Chondrocyte (in vitro differentiated cells): ENCODE results near the gene HOXB2. TPM values are rescaled to one million over a fixed set of nuclear protein-coding genes. Genes with fewer than 3 reads are reported as not detected.

ENCODE experiments used
- DNase-seq: peaks from one replicate; pipeline ENCODE4 v3.0.0; 2021; ENCODE audit warnings: mixed read lengths, low spot score
- H3K27ac Mint-ChIP-seq: one replicate; pipeline ENCODE4 v1.8.0; 2021; ENCODE audit warnings: mild to moderate bottlenecking, moderate library complexity, mixed read lengths; ENCODE audit not compliant: unreplicated experiment
- H3K27me3 Mint-ChIP-seq: 2 replicates; pipeline ENCODE4 v1.8.0; 2021; ENCODE audit warnings: low read depth, mixed read lengths
- H3K36me3 Mint-ChIP-seq: 2 replicates; pipeline ENCODE4 v1.8.0; 2021; ENCODE audit warnings: low read depth, mixed read lengths
- H3K4me1 Mint-ChIP-seq: 2 replicates; pipeline ENCODE4 v1.8.0; 2021; ENCODE audit warnings: low read depth, mild to moderate bottlenecking, mixed read lengths
- H3K4me3 Mint-ChIP-seq: one replicate; pipeline ENCODE4 v1.8.0; 2021; ENCODE audit warnings: mild to moderate bottlenecking, moderate library complexity, mixed read lengths; ENCODE audit not compliant: unreplicated experiment
- H3K9me3 Mint-ChIP-seq: 2 replicates; pipeline ENCODE4 v1.8.0; 2021; ENCODE audit warnings: low read depth, mixed read lengths
- total RNA-seq: library from RNA; stranded (reverse); gene quantifications from 3 replicates; pipeline ENCODE4 v1.2.1, GENCODE V29; 2021
- TF ChIP-seq, protein P1 (sequence below): fragments of 200-600 bp; sonication (generic); IDR thresholded peaks from 2 replicates; pipeline ENCODE4 v1.5.0; 2021; ENCODE audit warnings: antibody characterized with exemption, mild to moderate bottlenecking, moderate library complexity

The HOXB2 gene
- total RNA-seq, 1 donor from 2014 or later: 0.72 TPM

DNA sequence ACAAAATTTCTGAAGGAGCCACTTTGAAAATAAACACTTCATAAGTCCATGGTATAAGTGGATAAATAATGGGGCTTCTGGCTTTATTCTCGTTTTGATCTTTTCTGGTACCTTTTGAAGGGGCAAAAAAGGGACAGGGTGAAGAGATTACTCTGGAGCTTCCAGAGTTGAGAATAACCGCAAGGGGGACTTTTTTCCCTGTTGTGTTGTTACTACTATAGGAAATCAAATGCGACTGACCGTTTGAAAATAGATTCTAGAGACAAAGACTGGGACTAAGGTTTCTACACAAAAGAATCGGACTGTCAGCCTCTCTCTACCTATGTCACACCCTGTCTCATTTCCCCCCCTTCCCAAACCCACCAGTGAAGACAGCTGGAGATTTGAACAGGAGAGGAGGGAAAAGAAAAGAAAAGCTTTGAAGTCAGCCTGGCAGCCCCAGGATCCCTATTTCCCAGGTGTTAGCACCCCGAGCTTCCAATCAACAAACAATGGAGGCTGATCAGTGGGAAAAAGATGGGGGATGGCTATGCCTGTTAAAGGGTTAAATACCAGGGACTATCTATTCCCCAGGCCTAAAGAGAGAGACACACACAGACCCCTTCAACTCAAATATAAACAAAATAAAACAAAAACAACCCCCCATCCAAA lies 24.9 kb upstream of the HOXB2 start:
- H3K9me3 Mint-ChIP-seq: no peaks in the 10 kb centered on the region
- TF ChIP-seq, protein P1, sequence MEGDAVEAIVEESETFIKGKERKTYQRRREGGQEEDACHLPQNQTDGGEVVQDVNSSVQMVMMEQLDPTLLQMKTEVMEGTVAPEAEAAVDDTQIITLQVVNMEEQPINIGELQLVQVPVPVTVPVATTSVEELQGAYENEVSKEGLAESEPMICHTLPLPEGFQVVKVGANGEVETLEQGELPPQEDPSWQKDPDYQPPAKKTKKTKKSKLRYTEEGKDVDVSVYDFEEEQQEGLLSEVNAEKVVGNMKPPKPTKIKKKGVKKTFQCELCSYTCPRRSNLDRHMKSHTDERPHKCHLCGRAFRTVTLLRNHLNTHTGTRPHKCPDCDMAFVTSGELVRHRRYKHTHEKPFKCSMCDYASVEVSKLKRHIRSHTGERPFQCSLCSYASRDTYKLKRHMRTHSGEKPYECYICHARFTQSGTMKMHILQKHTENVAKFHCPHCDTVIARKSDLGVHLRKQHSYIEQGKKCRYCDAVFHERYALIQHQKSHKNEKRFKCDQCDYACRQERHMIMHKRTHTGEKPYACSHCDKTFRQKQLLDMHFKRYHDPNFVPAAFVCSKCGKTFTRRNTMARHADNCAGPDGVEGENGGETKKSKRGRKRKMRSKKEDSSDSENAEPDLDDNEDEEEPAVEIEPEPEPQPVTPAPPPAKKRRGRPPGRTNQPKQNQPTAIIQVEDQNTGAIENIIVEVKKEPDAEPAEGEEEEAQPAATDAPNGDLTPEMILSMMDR: no peak
- no peak overlapping the region for H3K4me3 Mint-ChIP-seq
- no peaks in the 10 kb centered on the region for H3K4me1 Mint-ChIP-seq
- H3K36me3 Mint-ChIP-seq: no peaks in the 10 kb centered on the region
- H3K27ac Mint-ChIP-seq: no peak overlapping the region
- H3K27me3 Mint-ChIP-seq: peaks cover 65% of the 10 kb centered on the region
- no peak for DNase-seq

DNA sequence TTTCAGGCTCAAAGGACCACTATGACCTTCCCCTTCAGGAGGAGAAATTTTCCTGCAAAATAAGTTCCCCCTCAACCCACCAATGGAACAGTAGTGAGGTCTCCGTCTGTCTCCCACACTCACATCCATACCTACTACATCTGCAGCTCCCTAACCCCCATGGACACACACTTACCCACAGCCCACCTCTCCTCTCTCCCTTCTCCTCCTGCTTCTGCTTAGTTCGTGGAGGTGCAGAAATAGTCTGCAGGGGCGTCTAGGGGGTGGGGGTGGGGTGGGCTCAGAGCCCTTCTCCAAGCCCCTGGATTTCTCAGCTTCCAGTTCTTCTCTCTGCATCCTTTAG lies 24.3 kb upstream of the HOXB2 start:
- Mint-ChIP-seq H3K4me1 (no peaks in the 10 kb centered on the region), H3K27me3 (peaks cover 59% of the 10 kb centered on the region), H3K36me3 (no peaks in the 10 kb centered on the region), H3K9me3 (no peaks in the 10 kb centered on the region), H3K27ac (no peak overlapping the region), H3K4me3 (no peak overlapping the region)
- TF ChIP-seq, protein P1: no peak
- DNase-seq: no peak

DNA sequence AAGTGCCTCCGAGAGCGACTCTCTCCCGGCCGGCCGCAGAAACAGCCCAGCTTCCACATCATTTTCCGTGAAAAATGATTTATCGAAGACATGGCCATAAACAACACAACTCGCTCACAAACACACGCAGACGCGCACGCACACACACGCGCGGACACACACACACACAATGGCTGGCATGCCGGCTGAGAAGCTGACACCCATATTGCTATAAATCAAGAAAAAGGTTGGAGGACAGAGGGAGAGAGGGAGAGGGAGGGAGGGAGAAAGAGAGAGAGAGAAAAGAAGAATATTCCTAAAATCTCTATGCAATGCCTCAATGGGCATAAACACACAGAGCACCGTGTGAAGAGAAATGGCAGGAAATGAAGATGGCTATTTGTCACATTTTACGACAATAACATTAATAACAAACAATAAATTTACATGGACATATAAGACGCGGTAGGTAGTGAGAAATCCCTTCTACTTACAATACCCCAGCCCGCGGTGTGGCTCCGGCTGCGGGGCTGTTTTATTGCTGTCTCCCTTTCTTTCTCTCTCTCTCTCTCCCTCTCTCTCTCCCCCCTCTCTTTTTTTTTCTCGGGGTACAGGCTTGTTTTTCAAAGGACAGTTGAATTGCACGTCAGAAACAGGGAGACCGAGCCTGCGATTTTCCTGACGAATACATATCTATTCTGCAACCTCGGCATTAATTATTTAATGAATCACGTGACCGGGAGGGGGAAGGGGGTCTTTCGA lies 23.8 kb upstream of the HOXB2 start:
- Mint-ChIP-seq H3K9me3 (no peaks in the 10 kb centered on the region), H3K27ac (no peak overlapping the region), H3K4me3 (no peak overlapping the region), H3K36me3 (no peaks in the 10 kb centered on the region), H3K27me3 (peaks cover 56% of the 10 kb centered on the region), H3K4me1 (no peaks in the 10 kb centered on the region)
- TF ChIP-seq, protein P1: no peak
- DNase-seq: no peak

DNA sequence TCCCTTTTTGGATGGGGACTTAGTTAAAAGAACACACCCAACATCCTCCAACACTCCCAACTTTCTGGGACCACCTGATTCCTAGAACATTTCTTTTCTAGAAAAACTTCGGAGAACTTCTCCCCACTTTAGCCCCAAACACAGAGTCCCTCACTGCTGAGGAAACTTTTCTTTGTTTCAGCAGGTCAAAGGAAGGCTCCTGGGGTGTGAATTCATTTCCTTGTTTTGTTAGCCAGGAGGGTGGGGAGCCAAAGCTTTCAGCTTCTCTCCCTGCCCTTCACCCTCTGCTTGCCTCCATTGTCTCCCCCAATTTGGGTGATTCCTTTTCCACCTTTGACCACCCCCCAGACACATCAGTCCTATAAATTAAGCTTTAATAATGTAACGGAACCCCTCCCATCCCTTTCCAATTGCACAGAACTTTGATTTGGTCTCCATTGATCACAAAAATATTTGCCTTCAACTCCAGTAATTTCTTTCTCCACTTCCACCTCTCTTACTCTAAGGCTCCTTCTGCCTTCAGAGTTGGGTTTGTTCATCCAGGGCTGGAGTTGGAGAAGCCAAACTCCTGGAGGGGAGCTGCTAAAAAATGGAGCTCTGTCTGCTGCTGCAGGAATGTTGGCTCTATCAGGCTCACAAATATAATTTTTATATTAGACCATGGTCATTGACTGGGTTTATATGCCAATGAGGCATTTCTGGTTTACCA lies 22.9 kb upstream of the HOXB2 start:
- Mint-ChIP-seq H3K4me3 (no peak overlapping the region), H3K27me3 (peaks cover 56% of the 10 kb centered on the region), H3K27ac (no peak overlapping the region), H3K4me1 (no peaks in the 10 kb centered on the region), H3K9me3 (no peaks in the 10 kb centered on the region), H3K36me3 (no peaks in the 10 kb centered on the region)
- DNase-seq: no peak
- TF ChIP-seq, protein P1: no peak

DNA sequence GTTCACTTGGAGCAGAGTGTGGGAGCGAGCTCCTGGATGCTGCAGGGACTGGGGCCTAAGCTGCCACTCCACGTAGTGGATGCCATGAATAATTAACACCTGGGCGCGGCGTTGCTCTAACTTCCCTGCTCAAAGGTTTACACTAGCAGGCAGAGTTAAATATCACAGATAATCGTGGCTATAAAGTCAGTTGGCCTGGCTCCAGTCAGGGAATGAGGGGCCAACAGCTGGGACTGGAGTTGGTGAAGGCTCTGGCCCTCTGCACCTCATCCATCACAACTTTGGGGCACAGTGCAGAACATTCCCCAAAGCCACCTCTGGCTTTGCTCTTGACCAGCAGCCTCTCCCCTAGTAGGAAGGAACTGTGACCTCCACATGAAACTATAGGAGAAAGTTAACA lies 22.3 kb upstream of the HOXB2 start:
- no peaks in the 10 kb centered on the region for H3K4me1 Mint-ChIP-seq
- no peaks in the 10 kb centered on the region for H3K36me3 Mint-ChIP-seq
- H3K4me3 Mint-ChIP-seq: no peak overlapping the region
- H3K27me3 Mint-ChIP-seq: peaks cover 56% of the 10 kb centered on the region
- no peaks in the 10 kb centered on the region for H3K9me3 Mint-ChIP-seq
- no peak overlapping the region for H3K27ac Mint-ChIP-seq
- TF ChIP-seq, protein P1: no peak
- DNase-seq: no peak
